ENCODE data around the gene ALPG. TPM values are rescaled to one million over a fixed set of nuclear protein-coding genes. Genes with fewer than 3 reads are reported as not detected.

Gene ALPG
- total and polyA plus RNA-seq, 10 of the 15 experiments (the other 5 are each of a cell fraction or from before 2014, with no cell fraction given), result not detected

DNA sequence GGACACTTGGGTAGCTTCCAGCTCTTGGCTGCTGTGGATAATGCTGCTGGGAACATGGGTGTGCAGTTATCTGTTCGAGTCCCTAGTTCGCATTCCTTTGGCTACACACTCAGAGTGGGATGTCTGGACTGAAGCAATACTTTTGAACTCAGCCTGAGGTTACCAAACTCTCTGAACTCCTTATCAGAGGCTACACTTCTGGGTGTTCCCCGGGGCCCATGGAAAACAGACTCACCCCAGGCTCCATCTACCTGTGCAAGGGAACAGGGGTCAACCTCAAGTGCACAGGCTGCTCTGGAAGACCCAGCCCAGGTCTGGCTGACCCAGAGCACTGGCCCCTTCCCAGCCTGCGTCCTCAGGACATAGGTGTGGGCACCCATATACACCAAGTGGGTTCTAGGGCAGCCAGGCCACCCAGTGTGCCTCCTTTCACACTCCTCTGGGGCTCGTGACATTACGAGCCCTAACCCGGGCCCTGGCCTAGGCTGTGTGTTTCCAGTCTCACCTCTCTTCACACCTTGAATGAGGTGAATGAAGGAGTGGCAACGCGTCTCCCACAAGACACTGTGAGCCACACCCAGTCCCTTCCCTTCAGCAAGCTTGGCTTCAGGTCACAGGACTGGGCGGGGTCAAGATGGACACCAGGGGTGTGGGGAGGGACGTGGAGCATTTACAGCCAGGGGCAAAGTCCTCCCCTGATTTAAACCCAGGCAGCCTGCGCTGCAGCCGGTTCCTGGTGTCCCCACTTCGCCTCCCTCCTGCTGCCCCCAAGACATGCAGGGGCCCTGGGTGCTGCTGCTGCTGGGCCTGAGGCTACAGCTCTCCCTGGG lies 49.0 kb downstream of the ALPG start, which contains the start of gene ALPI:
Gene ALPI (plus strand): TSS at position 728 of the 830 bp plus-strand sequence. CDS start 47 bp downstream, at position 775.
- FAIRE-seq (no peak), ATAC-seq (no peak), DNase-seq (ENCODE audit: low read depth, low spot score) (no peak)
- BruUV-seq (replicated peaks), result no TSS peak
- ChIA-PET SMC1A (ENCODE audit: uncharacterized antibody, unreplicated experiment) (no interaction called here), RAD21 (ENCODE audit: unreplicated experiment) (no interaction called here), CTCF (interaction anchor here (1.0 kb wide), 1 partner anchor 9 kb away, joined by 3 read pairs; no protein-coding TSS in a partner anchor), POLR2A (no interaction called here)
- TF ChIP-seq MTA3 (IDR thresholded peaks at IDR 0.05; ENCODE audit: borderline replicate concordance, low read length), result no peak
- no peak for TF ChIP-seq CREM (IDR thresholded peaks at IDR 0.05; ENCODE audit: low read depth)
- no peak for TF ChIP-seq HDGF (IDR thresholded peaks at IDR 0.05)
- no peak for TF ChIP-seq BRCA1 (IDR thresholded peaks at IDR 0.05; ENCODE audit: low read depth, low read length)
- no peak for TF ChIP-seq SMARCA5 (IDR thresholded peaks at IDR 0.05)
- TF ChIP-seq CEBPB (IDR thresholded peaks at IDR 0.05; ENCODE audit: borderline replicate concordance in 1 of 2, low read depth in 2 of 2, low read length in 2 of 2), result no peak
- TF ChIP-seq MYC (IDR thresholded peaks at IDR 0.05; ENCODE audit: insufficient read depth, insufficient read length, insufficient replicate concordance, low read length, severe bottlenecking), result no peak
- no peak for TF ChIP-seq POLR2AphosphoS5 (IDR thresholded peaks at IDR 0.05; ENCODE audit: low read length)
- TF ChIP-seq TARDBP (IDR thresholded peaks at IDR 0.05; ENCODE audit: borderline replicate concordance), result no peak
- in situ Hi-C loops (cut with MboI) (no loop called here), intact Hi-C loops (cut with micrococcal nuclease; ENCODE audit: unreplicated experiment) (no loop called here)
- Histone ChIP-seq H3K4me3 (no peak within 1 kb of the TSS), H3K36me3 (ENCODE audit: control insufficient read depth in 2 of 2, insufficient read depth in 2 of 2, low read length in 1 of 2) (no peaks in the 10 kb centered on the region), H4K20me1 (ENCODE audit: control insufficient read depth, insufficient read depth) (no peaks in the 10 kb centered on the region), H3K9me3 (replicated peaks; ENCODE audit: control insufficient read depth, insufficient read depth, low read length) (no peaks in the 10 kb centered on the region), H3K79me2 (ENCODE audit: control insufficient read depth, insufficient read depth, low read length) (no peaks in the 10 kb centered on the region), H3K4me1 (ENCODE audit: control insufficient read depth, insufficient read depth, low read length) (no peaks in the 10 kb centered on the region), H3K27ac (ENCODE audit: control insufficient read depth, insufficient read depth) (no peak within 1 kb of the TSS), H3K9ac (ENCODE audit: control insufficient read depth, insufficient read depth, low read length) (no peak within 1 kb of the TSS), H3K27me3 (replicated peaks in 1 of 2; ENCODE audit: control insufficient read depth in 2 of 2, insufficient read depth in 2 of 2, low read length in 1 of 2) (no peaks in the 10 kb centered on the region; a peak in 1 of 4 replicates), H3K4me2 (ENCODE audit: control insufficient read depth, insufficient read depth) (no peak within 1 kb of the TSS), H2AFZ (ENCODE audit: control insufficient read depth, low read depth, low read length) (no peak within 1 kb of the TSS)
- 14% methylated on average over 14 of the region's 14 CpGs for WGBS (ENCODE audit: insufficient coverage, insufficient replicate concordance, low lambda C conversion rate, missing lambda C conversion rate)

Measured in GM12878 (cell line).